HG03064 (cell line): Measurements from ENCODE around the gene PRELID3B.

Experiments
- ATAC-seq: cut with Tn5 transposase; IDR thresholded peaks from one replicate; pipeline ENCODE4 v1.9.1; 2021; ENCODE audit warnings: low read depth; ENCODE audit not compliant: unreplicated experiment

Gene PRELID3B

GRCh38 chr20:59000326-59000725 lies 42.3 kb downstream of the PRELID3B start:
- ATAC-seq = no peak

- no peak for ATAC-seq
These were observed 43.9 kb downstream of the PRELID3B start for GRCh38 chr20:58998656-58999055.

- ATAC-seq = no peak
These were observed 45.3 kb downstream of the PRELID3B start for GRCh38 chr20:58997141-58997770.

- no peak for ATAC-seq
These were observed 46.4 kb downstream of the PRELID3B start for GRCh38 chr20:58996226-58996611.

- no peak for ATAC-seq
These were observed 46.9 kb downstream of the PRELID3B start for GRCh38 chr20:58995461-58996225.

- no peak for ATAC-seq
These were observed 48.0 kb downstream of the PRELID3B start for GRCh38 chr20:58994390-58995159.

GRCh38 chr20:58993332-58994248 lies 49.0 kb downstream of the PRELID3B start:
- ATAC-seq = no peak

GRCh38 chr20:58992911-58993310 lies 49.7 kb downstream of the PRELID3B start:
- ATAC-seq = no peak

- no peak for ATAC-seq
These were observed 50.9 kb downstream of the PRELID3B start for GRCh38 chr20:58991715-58992114.

GRCh38 chr20:58990651-58991445 lies 51.7 kb downstream of the PRELID3B start:
- no peak for ATAC-seq

GRCh38 chr20:58989196-58989595 lies 53.4 kb downstream of the PRELID3B start:
- ATAC-seq = no peak

GRCh38 chr20:58988565-58988882 lies 54.1 kb downstream of the PRELID3B start:
- no peak for ATAC-seq

- no peak for ATAC-seq
These were observed 54.6 kb downstream of the PRELID3B start for GRCh38 chr20:58987790-58988564.

- no peak for ATAC-seq
These were observed 55.5 kb downstream of the PRELID3B start for GRCh38 chr20:58986968-58987517.

GRCh38 chr20:58986286-58986967 lies 56.2 kb downstream of the PRELID3B start:
- no peak for ATAC-seq

GRCh38 chr20:58985656-58986055 lies 56.9 kb downstream of the PRELID3B start:
- no peak for ATAC-seq

- ATAC-seq = no peak
These were observed 57.9 kb downstream of the PRELID3B start for GRCh38 chr20:58984691-58985090.
